Measurements from ENCODE around the gene CDH13.

Gene CDH13

DNA sequence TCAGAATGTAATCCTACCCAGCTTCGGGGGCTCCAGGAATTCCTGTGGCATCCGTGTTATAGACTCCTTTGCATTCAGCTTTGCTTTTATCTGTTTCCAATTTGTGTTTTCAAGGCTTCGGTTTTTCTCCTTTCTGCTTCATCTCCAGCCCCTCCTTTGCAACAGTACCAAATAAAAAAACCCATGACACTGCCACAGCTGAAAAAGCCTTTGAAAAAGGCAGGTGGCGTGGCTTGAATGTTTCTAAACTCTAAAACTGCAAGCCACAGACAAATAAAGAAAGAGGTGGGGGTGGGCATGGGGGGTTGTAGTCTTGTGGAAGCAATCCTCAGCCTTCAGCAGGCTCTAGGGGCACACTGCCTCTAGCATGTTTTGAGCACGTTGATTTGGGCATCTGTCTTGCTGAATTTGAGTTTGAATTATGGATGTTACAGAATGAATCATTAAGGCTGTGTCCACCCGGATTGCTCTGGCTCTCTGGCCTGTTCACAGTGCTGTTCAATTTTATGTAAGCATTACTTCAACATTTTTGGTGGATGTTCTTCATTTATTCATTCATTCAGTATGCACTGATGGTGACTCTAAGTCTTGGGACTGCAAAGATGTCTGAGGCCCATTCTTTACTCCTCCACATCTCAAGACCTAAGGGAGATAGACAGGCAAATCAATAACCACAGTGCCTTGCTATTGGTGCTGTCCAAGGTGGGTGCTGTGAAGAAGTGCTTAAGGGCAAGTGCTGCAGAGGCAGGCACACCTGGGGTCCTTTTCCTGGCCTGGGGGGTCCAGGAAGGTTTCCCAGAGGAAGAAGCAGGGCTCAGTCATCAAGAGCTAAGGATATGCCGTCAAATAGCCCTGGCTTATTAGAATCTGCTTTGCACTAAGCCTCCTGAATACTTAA, 77.4 kb downstream of the CDH13 start:
- no peak for TF ChIP-seq ZNF274 (IDR thresholded peaks at IDR 0.05; ENCODE audit: low read depth, low read length)
- no peak overlapping the region for H3K4me3 ChIP-seq (ENCODE audit: low read length)

DNA sequence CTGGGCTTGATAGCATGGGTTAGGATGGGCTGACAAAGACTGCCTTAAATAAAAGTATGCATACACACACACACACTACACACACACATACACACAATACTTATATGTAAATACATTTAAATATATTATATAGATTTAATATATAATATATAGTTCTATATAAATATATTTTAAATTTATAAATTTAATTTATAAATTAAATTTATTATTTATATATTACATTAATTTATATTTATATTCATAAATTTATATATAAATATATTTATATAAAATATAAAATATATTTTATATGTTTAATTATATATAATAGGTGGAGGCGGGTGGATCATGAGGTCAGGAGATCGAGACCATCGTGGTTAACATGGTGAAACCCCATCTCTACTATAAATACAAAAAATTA, 83.2 kb downstream of the CDH13 start:
- no peak for TF ChIP-seq ZNF274 (IDR thresholded peaks at IDR 0.05; ENCODE audit: low read depth, low read length)
- no peak overlapping the region for H3K4me3 ChIP-seq (ENCODE audit: low read length)

DNA sequence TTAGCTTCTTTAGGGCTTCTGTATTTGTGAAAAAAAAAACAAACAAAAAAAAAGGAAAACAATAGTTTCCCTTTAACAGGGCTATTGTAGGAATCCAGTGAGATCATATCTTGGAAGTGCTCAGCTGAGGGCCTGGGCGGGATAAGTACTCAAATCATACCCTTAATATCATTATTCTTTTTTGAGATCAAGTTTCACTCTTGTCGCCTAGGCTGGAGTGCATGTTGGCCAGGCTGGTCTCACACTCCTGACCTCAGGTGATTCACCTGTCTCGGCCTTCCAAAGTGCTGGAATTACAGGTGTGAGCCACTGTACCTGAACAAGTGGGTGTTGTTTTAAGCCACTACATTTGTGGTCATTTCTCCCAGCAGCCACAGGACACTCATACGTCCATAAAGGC, 87.0 kb downstream of the CDH13 start:
- no peak overlapping the region for H3K4me3 ChIP-seq (ENCODE audit: low read length)
- TF ChIP-seq ZNF274 (IDR thresholded peaks at IDR 0.05; ENCODE audit: low read depth, low read length): no peak

DNA sequence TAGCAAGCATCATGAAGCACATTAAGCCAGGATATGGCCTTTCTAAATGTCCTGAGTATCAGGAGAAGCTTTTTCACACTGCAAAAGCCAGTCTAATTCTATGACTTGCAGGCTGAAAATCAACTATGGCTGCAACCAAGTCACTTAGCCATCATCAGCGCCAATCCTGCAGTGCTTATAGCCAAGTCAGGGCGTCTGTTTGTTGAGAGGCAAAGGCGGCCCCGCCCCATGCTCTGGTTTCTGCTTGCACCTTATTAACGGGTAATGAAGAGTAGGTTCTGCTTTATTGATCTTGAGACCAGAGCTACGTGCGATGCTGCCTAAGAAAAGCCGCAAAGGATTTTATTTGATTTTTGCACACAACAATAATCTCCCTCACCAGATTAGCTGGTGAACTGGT, 88.4 kb downstream of the CDH13 start:
- no peak overlapping the region for H3K4me3 ChIP-seq (ENCODE audit: low read length)
- TF ChIP-seq ZNF274 (IDR thresholded peaks at IDR 0.05; ENCODE audit: low read depth, low read length): no peak

DNA sequence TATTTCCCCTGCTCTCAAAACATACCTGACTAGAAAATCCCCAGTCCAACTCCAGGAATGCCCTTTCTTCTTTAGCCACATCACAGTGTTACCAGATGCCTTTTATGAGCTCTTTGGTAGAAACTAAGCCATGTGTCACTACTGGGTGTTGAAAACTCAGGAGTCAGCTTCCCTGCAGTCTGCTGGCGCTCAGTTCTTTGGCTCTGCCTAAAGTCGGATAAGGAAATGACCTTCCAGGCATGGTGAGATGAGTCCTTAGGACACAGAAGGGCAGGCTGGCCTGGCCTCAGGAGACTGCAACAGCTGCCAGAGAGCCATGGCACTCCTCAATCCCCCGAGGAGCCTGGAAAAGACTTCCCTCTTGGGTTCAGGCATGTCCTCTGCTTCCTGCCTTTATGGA, 89.1 kb downstream of the CDH13 start:
- no peak for TF ChIP-seq ZNF274 (IDR thresholded peaks at IDR 0.05; ENCODE audit: low read depth, low read length)
- no peak overlapping the region for H3K4me3 ChIP-seq (ENCODE audit: low read length)

DNA sequence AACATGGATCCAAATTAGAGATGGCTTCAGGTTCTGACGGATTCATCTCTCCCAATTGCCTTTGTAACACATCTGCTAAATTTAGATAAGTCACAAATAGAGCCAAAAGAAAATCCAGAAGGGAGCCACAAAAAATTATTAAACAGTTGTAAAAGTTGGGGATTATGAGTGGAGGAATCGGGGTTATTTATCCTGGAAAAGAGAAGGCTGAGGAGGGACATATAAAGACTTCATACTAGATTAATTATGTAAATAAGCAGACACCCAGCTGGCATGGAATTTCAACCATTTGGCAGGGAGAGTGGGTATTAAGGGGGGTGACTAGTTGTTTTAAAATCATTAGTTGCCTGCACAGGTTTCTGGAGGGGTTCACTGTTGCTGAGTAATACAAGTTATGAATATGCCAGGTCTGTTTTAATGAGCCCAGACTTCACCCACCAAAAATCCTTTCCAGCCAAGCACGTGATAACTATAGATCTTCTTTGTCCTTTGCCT, 89.6 kb downstream of the CDH13 start:
- no peak overlapping the region for H3K4me3 ChIP-seq (ENCODE audit: low read length)
- no peak for TF ChIP-seq ZNF274 (IDR thresholded peaks at IDR 0.05; ENCODE audit: low read depth, low read length)

DNA sequence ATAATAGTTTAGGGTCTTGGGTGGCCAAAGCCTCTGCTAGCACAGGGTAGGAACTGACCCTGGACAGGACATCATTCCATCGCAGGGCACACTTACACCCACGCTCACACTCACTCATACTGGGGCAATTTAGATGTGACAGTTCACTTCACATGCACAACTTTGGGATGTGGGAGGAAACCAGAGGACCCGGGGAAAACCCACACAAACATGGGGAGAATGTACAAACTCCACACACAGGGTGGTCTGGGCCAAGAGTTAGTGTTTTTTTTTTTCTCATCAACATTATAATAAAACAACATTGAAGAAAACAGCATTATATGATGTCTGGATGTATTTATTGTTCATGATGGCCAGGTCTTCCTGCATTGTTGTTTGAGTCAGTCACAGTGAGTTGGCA, 93.6 kb downstream of the CDH13 start:
- no peak overlapping the region for H3K4me3 ChIP-seq (ENCODE audit: low read length)
- TF ChIP-seq ZNF274 (IDR thresholded peaks at IDR 0.05; ENCODE audit: low read depth, low read length): no peak

DNA sequence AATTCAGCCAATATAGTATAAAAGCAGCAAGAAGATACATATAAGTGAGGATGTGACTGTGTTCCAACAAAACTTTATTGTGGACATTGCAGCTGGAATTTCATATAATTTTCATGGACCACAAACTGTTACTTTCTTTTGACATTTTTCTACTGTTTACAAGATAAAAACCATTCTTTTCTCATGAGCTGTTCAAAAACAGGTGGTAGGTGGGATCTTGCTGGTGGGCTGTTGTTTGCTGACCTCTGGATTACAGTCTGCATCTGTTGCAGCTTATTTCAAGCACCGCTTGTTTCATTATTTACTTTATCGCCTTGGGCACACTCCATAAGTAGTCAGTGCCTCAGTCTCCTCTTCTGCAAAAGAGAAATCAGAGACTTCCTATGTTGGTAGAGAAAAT, 99.5 kb downstream of the CDH13 start:
- no peak for TF ChIP-seq ZNF274 (IDR thresholded peaks at IDR 0.05; ENCODE audit: low read depth, low read length)
- no peak overlapping the region for H3K4me3 ChIP-seq (ENCODE audit: low read length)

DNA sequence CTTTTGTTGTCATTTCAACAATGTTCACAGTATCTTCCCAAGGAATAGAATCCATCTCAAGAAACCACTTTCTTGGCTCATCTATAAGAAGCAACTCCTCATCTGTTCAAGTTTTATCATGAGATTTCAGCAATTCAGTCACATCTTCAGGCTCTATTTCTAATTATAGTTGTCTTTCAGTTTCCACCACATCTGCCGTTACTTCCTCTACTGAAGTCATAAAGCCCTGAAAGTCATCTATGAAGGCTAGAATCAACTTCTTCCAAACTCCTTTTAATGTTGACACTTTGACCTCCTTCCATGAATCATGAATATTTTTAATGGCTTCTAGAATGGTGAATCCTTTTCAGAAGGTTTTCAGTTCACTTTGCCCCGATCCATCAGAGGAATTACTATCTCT, 102.1 kb downstream of the CDH13 start:
- H3K4me3 ChIP-seq (ENCODE audit: low read length): no peak overlapping the region
- no peak for TF ChIP-seq ZNF274 (IDR thresholded peaks at IDR 0.05; ENCODE audit: low read depth, low read length)

DNA sequence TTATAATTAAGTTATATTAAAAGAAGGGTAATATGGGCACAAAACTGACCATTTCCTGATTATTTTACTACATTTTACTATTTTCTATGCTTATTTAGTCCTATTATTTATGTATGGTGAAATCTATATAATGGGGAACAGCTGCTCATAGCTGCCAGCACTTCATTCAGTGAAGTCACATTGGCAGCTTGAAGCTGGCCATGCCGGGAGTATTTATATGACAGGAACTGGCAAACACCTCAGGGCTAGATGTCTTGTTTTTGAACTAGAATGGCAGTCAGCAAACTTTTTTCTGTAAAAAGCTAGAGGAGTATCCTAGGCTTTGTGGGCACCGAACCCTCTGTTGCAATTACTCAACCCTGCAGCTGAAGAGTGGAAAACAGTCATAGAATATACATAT, 104.1 kb downstream of the CDH13 start:
- no peak for TF ChIP-seq ZNF274 (IDR thresholded peaks at IDR 0.05; ENCODE audit: low read depth, low read length)
- no peak overlapping the region for H3K4me3 ChIP-seq (ENCODE audit: low read length)

DNA sequence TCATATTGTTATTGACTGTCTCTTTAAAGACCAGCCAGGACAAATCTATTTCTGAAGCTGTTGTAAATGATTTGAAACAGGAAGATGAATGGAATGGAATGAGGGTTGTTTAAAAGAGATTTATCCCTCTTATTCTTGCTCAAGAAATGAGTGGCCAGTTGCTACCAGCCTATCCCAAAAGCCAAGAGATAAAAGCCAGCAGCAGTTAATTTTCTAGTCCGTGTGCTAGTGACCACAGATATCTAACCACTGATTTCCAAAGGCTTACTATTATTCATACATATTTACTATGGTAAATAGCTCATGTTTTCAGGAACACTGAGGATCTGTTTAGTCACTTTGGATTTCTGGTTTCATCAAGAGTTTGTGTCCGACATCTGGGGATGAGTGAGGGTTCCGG, 105.7 kb downstream of the CDH13 start:
- no peak for TF ChIP-seq ZNF274 (IDR thresholded peaks at IDR 0.05; ENCODE audit: low read depth, low read length)
- H3K4me3 ChIP-seq (ENCODE audit: low read length): no peak overlapping the region

DNA sequence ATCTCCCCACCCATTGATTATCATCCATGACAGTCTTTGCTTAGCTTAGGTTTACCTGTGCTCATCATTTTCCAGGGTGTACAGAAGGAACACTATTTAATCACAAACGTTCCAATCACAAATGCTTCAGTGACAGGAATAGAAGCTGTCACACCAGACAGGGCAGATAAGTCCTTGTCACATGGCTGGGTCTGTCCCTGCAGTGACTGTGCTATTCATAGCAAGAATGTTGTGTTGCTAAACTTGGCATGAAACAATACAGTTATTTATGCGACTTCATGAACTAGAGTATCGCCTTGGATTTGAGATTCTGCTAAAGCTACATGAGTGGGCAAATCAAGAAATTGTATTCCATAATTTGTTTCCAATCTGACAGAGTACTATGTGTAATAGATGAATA, 108.4 kb downstream of the CDH13 start:
- no peak overlapping the region for H3K4me3 ChIP-seq (ENCODE audit: low read length)
- TF ChIP-seq ZNF274 (IDR thresholded peaks at IDR 0.05; ENCODE audit: low read depth, low read length): no peak

DNA sequence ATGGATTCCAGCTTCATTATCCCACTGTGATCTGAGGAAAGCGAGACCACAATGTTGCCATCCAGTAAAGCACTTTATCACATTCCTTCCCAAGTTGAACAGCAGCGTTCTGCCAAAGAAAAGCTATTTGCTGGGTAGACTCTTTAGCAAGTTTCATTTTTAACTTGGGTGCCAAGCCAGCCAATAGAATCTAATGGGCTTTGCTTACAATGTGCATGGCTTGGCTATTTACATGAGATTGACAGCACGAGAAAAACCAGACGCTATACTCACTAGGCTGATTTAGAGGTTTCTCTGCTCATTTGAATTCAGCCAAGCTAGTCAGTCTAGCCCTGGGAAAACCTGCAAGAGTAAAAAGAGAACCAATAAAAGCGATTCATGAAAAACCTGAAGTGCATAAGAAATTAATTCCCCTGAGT, 108.9 kb downstream of the CDH13 start:
- H3K4me3 ChIP-seq (ENCODE audit: low read length): no peak overlapping the region
- no peak for TF ChIP-seq ZNF274 (IDR thresholded peaks at IDR 0.05; ENCODE audit: low read depth, low read length)

DNA sequence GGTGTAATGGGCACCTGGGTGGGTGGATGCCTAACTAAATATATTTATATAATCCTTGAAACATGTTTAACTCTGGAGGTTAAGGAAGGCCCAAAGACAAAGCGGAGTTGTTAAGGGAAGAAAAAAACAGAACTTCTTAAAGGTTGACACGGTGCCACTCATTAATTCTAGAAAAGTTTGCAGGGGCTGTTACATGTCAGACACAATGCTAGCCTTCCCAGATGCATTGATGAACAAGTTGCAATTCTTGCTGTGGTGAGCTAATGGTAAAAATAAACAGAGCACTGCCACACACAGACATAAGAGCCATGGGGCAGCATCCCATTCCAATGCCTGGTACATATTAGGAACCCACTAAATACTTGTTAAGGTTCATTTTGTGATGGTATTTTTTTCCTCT, 109.5 kb downstream of the CDH13 start:
- TF ChIP-seq ZNF274 (IDR thresholded peaks at IDR 0.05; ENCODE audit: low read depth, low read length): no peak
- no peak overlapping the region for H3K4me3 ChIP-seq (ENCODE audit: low read length)

DNA sequence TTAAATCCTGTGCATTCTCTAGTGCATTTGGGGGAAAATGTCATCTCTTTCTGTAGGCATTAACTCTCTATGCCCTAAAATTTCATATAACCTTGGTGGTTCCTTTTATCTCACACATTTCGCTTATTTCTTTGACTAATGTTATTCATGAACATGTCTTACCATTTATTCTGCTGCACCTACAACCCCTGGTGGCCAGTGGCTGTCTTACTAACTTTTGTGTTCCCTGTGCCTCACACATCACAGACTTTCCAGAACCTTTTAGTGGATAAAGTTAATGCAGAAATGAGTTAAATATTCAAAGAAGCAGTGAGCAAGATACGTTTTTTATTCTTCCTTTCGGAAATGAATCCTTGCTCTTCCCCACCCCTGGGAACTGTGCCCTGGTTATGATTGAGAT, 111.9 kb downstream of the CDH13 start:
- no peak for TF ChIP-seq ZNF274 (IDR thresholded peaks at IDR 0.05; ENCODE audit: low read depth, low read length)
- H3K4me3 ChIP-seq (ENCODE audit: low read length): no peak overlapping the region
